K562 (cell line): ENCODE data around the gene SCAMP1.

Experiments used
- BACH1 ChIP-seq: fragments of 200-800 bp; sonication (Bioruptor generic); IDR thresholded peaks from 2 replicates; pipeline ENCODE4 v1.6.1; 2016; ENCODE audit warnings: missing genetic modification characterization, missing compliant biosample characterization
- CEBPG ChIP-seq, 3 experiments: fragments of 200-800 bp in 1 of 3; sonication (Bioruptor generic) in 1 of 3; sonication (generic) in 1 of 3; formaldehyde crosslinking in 1 of 3; IDR thresholded peaks in 2 of 3; conservative IDR thresholded peaks in 1 of 3; 2 replicates each; pipeline versions ENCODE4 v1.6.1 to v1.8.0; 2016 to 2022; ENCODE audit warnings: missing compliant biosample characterization in 2 of 3, missing genetic modification characterization in 2 of 3, mild to moderate bottlenecking in 1 of 3, missing genetic modification reagents in 1 of 3
- EZH2 ChIP-seq: IDR thresholded peaks from 2 replicates; pipeline ENCODE4 v1.6.1; 2012; ENCODE audit warnings: low read depth, mild to moderate bottlenecking, inconsistent platforms, low read length, borderline replicate concordance
- MYC ChIP-seq, 2 experiments: fragments of 250-450 bp in 1 of 2; sonication (Bioruptor Pico) in 1 of 2; IDR thresholded peaks; 2 replicates each; pipeline versions ENCODE4 v1.5.1 to v1.6.1; 2012 to 2021; ENCODE audit warnings: low read depth in 2 of 2, borderline replicate concordance in 1 of 2, improper control_type of control experiment in 1 of 2, low read length in 1 of 2, mild to moderate bottlenecking in 1 of 2, moderate library complexity in 1 of 2
- NR3C1 ChIP-seq: sonication (generic); formaldehyde crosslinking; IDR thresholded peaks from 2 replicates; pipeline ENCODE4 v1.8.1; 2022; ENCODE audit warnings: missing genetic modification reagents
- SAFB ChIP-seq: fragments of 200-400 bp; formaldehyde crosslinking; IDR thresholded peaks from 2 replicates; pipeline ENCODE4 v1.6.1; 2017; ENCODE audit warnings: low read depth, low read length, borderline replicate concordance
- YBX1 ChIP-seq: fragments of 450-650 bp; IDR thresholded peaks from 2 replicates; pipeline ENCODE4 v1.7.1; 2016; ENCODE audit warnings: mild to moderate bottlenecking
- ZNF224 ChIP-seq: sonication (generic); formaldehyde crosslinking; IDR thresholded peaks from 2 replicates; pipeline ENCODE4 v1.8.0; 2022; ENCODE audit warnings: mild to moderate bottlenecking, missing genetic modification reagents
- ZNF431 ChIP-seq: sonication (generic); formaldehyde crosslinking; IDR thresholded peaks from 2 replicates; pipeline ENCODE4 v1.8.0; 2022; ENCODE audit warnings: mild to moderate bottlenecking, missing genetic modification reagents
- TF ChIP-seq, protein P1 (sequence below), 3 experiments: IDR thresholded peaks in 2 of 3; conservative IDR thresholded peaks in 1 of 3; 2 replicates each; pipeline ENCODE4 v1.5.1; 2011 to 2012; ENCODE audit warnings: low read length in 3 of 3, mild to moderate bottlenecking in 3 of 3, control low read depth in 2 of 3, improper control_type of control experiment in 1 of 3, inconsistent platforms in 1 of 3, low read depth in 1 of 3, mixed read lengths in 1 of 3, moderate library complexity in 1 of 3; ENCODE audit not compliant: insufficient read depth in 2 of 3
- TF ChIP-seq, protein P2 (sequence below), 2 experiments: fragments of 450-650 bp; formaldehyde crosslinking in 1 of 2; IDR thresholded peaks; 2 replicates each; pipeline versions ENCODE4 v1.4.0 to v1.6.1; 2014 to 2020; ENCODE audit warnings: mild to moderate bottlenecking in 2 of 2, borderline replicate concordance in 1 of 2, low read depth in 1 of 2

DNA sequence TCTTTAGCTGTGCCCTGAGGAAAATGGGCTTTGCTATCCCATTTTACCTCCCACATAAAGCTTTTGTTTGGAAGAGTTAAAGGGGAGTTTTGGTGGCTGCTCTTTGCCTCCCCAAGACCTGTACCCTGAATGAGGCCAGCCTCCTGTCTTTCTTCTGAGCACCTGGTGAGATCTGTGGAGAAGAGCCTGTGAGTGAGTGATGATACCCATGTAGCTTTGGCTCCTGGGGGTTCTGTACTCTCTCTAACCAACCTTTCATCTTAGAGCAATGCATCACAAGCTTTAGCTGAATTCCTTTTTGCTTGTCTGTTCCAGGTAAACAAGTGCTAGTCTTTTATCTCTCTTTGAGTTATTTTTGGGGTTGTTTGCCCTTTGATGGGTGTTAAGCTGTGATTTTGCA lies 73.6 kb downstream of the SCAMP1 start:
- TF ChIP-seq, protein P1, sequence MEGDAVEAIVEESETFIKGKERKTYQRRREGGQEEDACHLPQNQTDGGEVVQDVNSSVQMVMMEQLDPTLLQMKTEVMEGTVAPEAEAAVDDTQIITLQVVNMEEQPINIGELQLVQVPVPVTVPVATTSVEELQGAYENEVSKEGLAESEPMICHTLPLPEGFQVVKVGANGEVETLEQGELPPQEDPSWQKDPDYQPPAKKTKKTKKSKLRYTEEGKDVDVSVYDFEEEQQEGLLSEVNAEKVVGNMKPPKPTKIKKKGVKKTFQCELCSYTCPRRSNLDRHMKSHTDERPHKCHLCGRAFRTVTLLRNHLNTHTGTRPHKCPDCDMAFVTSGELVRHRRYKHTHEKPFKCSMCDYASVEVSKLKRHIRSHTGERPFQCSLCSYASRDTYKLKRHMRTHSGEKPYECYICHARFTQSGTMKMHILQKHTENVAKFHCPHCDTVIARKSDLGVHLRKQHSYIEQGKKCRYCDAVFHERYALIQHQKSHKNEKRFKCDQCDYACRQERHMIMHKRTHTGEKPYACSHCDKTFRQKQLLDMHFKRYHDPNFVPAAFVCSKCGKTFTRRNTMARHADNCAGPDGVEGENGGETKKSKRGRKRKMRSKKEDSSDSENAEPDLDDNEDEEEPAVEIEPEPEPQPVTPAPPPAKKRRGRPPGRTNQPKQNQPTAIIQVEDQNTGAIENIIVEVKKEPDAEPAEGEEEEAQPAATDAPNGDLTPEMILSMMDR (IDR thresholded peaks at IDR 0.05 in 2 of 3, conservative IDR thresholded peaks at IDR 0.05 in 1 of 3; ENCODE audit: insufficient read depth in 2 of 3, low read depth in 1 of 3, low read length in 3 of 3) = no peak
- TF ChIP-seq NR3C1 (CRISPR knock-in tag) (no peak), EZH2 (no peak), ZNF224 (no peak), MYC (IDR thresholded peaks at IDR 0.05; ENCODE audit: low read depth, low read length) (no peak), MYC (CRISPR knock-in tag; IDR thresholded peaks at IDR 0.05; ENCODE audit: borderline replicate concordance, low read depth) (no peak), CEBPG (CRISPR knock-in tag; IDR thresholded peaks at IDR 0.05) (no peak), CEBPG (tag; conservative IDR thresholded peaks at IDR 0.05 in 1 of 2, IDR thresholded peaks at IDR 0.05 in 1 of 2) (no peak), YBX1 (no peak), SAFB (no peak), BACH1 (tag) (no peak), ZNF431 (CRISPR knock-in tag) (no peak)
- TF ChIP-seq, protein P2, sequence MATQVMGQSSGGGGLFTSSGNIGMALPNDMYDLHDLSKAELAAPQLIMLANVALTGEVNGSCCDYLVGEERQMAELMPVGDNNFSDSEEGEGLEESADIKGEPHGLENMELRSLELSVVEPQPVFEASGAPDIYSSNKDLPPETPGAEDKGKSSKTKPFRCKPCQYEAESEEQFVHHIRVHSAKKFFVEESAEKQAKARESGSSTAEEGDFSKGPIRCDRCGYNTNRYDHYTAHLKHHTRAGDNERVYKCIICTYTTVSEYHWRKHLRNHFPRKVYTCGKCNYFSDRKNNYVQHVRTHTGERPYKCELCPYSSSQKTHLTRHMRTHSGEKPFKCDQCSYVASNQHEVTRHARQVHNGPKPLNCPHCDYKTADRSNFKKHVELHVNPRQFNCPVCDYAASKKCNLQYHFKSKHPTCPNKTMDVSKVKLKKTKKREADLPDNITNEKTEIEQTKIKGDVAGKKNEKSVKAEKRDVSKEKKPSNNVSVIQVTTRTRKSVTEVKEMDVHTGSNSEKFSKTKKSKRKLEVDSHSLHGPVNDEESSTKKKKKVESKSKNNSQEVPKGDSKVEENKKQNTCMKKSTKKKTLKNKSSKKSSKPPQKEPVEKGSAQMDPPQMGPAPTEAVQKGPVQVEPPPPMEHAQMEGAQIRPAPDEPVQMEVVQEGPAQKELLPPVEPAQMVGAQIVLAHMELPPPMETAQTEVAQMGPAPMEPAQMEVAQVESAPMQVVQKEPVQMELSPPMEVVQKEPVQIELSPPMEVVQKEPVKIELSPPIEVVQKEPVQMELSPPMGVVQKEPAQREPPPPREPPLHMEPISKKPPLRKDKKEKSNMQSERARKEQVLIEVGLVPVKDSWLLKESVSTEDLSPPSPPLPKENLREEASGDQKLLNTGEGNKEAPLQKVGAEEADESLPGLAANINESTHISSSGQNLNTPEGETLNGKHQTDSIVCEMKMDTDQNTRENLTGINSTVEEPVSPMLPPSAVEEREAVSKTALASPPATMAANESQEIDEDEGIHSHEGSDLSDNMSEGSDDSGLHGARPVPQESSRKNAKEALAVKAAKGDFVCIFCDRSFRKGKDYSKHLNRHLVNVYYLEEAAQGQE (IDR thresholded peaks at IDR 0.05; ENCODE audit: borderline replicate concordance) = no peak
- TF ChIP-seq, protein P2 (CRISPR knock-in tag; IDR thresholded peaks at IDR 0.05; ENCODE audit: low read depth) = no peak
